Measurements from ENCODE around the gene SLC35B2.

GRCh38 chr6:44232676-44233566 is 24.4 kb downstream of the SLC35B2 start:
- no peak for TF ChIP-seq IRF2 (CRISPR knock-in tag; IDR thresholded peaks at IDR 0.05; ENCODE audit: borderline replicate concordance, low read depth)
- TF ChIP-seq NR2C2 (CRISPR knock-in tag; IDR thresholded peaks at IDR 0.05) = no peak
- TF ChIP-seq ZNF263 (CRISPR knock-in tag; IDR thresholded peaks at IDR 0.05; ENCODE audit: low read depth) = no peak
- no peak for TF ChIP-seq E2F1 (CRISPR knock-in tag; IDR thresholded peaks at IDR 0.05)
- no peak for TF ChIP-seq ATF1 (CRISPR knock-in tag; IDR thresholded peaks at IDR 0.05)
- TF ChIP-seq CTCF (IDR thresholded peaks at IDR 0.05) = no peak
